ENCODE results near the gene IDNK. TPM values are rescaled to one million over a fixed set of nuclear protein-coding genes. Genes with fewer than 3 reads are reported as not detected.

Gene IDNK
- total RNA-seq, 1 experiment from 2014 or later: 10.9 TPM

- no peak overlapping the region for H3K4me3 Mint-ChIP-seq (ENCODE audit: unreplicated experiment)
- CTCF ChIA-PET: interaction anchor here (2.0 to 2.4 kb wide), 2 partner anchors 24 to 28 kb away, joined by 6 to 7 read pairs; no protein-coding TSS in a partner anchor
- BruUV-seq (replicated peaks): no TSS peak
Observed at GRCh38 chr9:83625178-83625577, 2.2 kb downstream of the IDNK start.

GRCh38 chr9:83628540-83628939, 5.6 kb downstream of the IDNK start:
- intact Hi-C loops (cut with micrococcal nuclease): no loop called here
- no peak overlapping the region for H3K4me3 Mint-ChIP-seq (ENCODE audit: unreplicated experiment)
- peaks cover 32% of the 10 kb centered on the region for H3K36me3 Mint-ChIP-seq (ENCODE audit: insufficient read depth, unreplicated experiment)
- ChIA-PET POLR2A (interaction anchor here (0.6 kb wide), 1 partner anchor 336 kb away, joined by 3 read pairs; no protein-coding TSS in a partner anchor), CTCF (interaction anchor here (0.5 to 1.5 kb wide), 4 partner anchors 8 to 715 kb away, joined by 3 to 6 read pairs (median 4); no protein-coding TSS in a partner anchor)
- BruUV-seq (replicated peaks): no TSS peak
- TF ChIP-seq, protein P1, sequence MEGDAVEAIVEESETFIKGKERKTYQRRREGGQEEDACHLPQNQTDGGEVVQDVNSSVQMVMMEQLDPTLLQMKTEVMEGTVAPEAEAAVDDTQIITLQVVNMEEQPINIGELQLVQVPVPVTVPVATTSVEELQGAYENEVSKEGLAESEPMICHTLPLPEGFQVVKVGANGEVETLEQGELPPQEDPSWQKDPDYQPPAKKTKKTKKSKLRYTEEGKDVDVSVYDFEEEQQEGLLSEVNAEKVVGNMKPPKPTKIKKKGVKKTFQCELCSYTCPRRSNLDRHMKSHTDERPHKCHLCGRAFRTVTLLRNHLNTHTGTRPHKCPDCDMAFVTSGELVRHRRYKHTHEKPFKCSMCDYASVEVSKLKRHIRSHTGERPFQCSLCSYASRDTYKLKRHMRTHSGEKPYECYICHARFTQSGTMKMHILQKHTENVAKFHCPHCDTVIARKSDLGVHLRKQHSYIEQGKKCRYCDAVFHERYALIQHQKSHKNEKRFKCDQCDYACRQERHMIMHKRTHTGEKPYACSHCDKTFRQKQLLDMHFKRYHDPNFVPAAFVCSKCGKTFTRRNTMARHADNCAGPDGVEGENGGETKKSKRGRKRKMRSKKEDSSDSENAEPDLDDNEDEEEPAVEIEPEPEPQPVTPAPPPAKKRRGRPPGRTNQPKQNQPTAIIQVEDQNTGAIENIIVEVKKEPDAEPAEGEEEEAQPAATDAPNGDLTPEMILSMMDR (IDR thresholded peaks at IDR 0.05; ENCODE audit: unreplicated experiment): no peak
- no peaks in the 10 kb centered on the region for H3K27me3 Mint-ChIP-seq (ENCODE audit: insufficient read depth, unreplicated experiment)
- DNase-seq (ENCODE audit: unreplicated experiment): no peak
- H3K9me3 Mint-ChIP-seq (ENCODE audit: unreplicated experiment): no peaks in the 10 kb centered on the region
- peaks cover 8% of the 10 kb centered on the region for H3K4me1 Mint-ChIP-seq (ENCODE audit: insufficient read depth, unreplicated experiment)
- no peak overlapping the region for H3K27ac Mint-ChIP-seq (ENCODE audit: low read depth, unreplicated experiment)

More at GRCh38 chr9:83625178-83625577, 2.2 kb downstream of the IDNK start:
- TF ChIP-seq, protein P1 (IDR thresholded peaks at IDR 0.05; ENCODE audit: unreplicated experiment): no peak
- H3K36me3 Mint-ChIP-seq (ENCODE audit: insufficient read depth, unreplicated experiment): peaks cover 32% of the 10 kb centered on the region
- intact Hi-C loops (cut with micrococcal nuclease): no loop called here
- DNase-seq (ENCODE audit: unreplicated experiment): no peak
- H3K4me1 Mint-ChIP-seq (ENCODE audit: insufficient read depth, unreplicated experiment): peaks cover 8% of the 10 kb centered on the region
- POLR2A ChIA-PET: interaction anchor here (0.7 kb wide), 1 partner anchor 1647 kb away, joined by 3 read pairs; no protein-coding TSS in a partner anchor
- no peak overlapping the region for H3K27ac Mint-ChIP-seq (ENCODE audit: low read depth, unreplicated experiment)
- no peaks in the 10 kb centered on the region for H3K9me3 Mint-ChIP-seq (ENCODE audit: unreplicated experiment)
- H3K27me3 Mint-ChIP-seq (ENCODE audit: insufficient read depth, unreplicated experiment): no peaks in the 10 kb centered on the region

DNA sequence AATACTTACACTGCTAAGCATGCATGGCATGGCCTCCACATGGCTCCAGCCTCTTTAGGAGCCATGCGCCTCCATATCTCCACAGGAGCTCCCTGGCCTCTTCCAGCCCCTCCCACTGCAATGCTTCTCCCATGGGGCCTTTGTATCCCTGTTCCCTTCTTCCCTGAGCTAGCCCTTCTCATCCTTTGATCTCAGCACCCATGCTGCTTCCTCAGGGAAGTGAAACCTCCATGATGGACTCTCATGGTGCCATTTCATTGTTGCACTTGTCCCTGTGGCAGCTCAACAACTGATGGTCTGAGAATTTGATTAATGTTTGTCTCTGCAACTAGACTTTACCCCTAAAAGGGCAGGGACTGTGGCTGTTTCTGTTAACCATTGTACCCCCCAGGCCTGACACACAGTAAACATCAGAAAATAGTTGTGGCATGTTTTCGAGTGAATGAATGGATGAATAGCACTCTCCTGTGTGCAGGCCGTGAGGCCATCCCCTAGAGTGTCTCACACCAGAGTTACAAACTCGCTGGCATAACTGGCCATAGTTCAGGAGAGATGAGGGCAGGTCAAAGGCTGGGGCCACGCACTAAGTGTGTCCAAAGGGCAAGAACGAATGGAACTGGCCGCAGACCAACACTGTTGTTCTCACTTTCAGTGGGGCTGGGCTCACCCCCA, 6.6 kb downstream of the IDNK start:
- ChIA-PET POLR2A (no interaction called here), CTCF (interaction anchor here (0.6 to 1.5 kb wide), 5 partner anchors 9 to 431 kb away, joined by 3 to 6 read pairs (median 3); no protein-coding TSS in a partner anchor)
- intact Hi-C loops (cut with micrococcal nuclease): no loop called here
- no peaks in the 10 kb centered on the region for H3K9me3 Mint-ChIP-seq (ENCODE audit: unreplicated experiment)
- no peak for DNase-seq (ENCODE audit: unreplicated experiment)
- H3K27me3 Mint-ChIP-seq (ENCODE audit: insufficient read depth, unreplicated experiment): no peaks in the 10 kb centered on the region
- H3K4me1 Mint-ChIP-seq (ENCODE audit: insufficient read depth, unreplicated experiment): peaks cover under 1% of the 10 kb centered on the region
- TF ChIP-seq, protein P1 (IDR thresholded peaks at IDR 0.05; ENCODE audit: unreplicated experiment): no peak
- no TSS peak for BruUV-seq (replicated peaks)
- H3K27ac Mint-ChIP-seq (ENCODE audit: low read depth, unreplicated experiment): no peak overlapping the region
- H3K4me3 Mint-ChIP-seq (ENCODE audit: unreplicated experiment): no peak overlapping the region
- peaks cover 32% of the 10 kb centered on the region for H3K36me3 Mint-ChIP-seq (ENCODE audit: insufficient read depth, unreplicated experiment)

DNA sequence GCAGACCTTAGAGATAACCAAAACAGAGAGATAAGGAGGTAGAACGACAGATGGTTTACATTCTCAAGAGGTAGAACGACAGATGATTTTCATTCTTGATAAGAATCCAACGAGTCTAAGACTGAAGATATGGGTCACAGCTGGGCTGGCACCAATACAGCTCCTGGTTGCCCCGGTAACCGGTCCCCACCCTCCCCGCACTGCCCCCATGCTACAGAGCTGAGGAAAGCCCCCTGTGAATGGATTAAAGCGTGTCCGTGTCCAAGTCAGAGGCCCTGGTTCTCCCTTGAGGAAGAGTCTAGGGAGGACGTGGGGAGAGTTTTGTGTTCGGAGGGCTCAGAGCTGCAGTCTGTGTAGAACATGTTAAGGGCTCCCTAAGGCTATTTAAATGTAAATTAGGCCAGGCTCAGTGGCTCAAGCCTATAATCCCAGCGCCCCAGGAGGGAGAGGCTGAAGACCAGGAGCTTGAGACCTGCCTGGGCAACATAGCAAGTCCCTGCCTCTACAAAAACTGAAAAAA, 8.1 kb downstream of the IDNK start:
- no TSS peak for BruUV-seq (replicated peaks)
- Mint-ChIP-seq H3K27ac (ENCODE audit: low read depth, unreplicated experiment) (no peak overlapping the region), H3K4me1 (ENCODE audit: insufficient read depth, unreplicated experiment) (no peaks in the 10 kb centered on the region), H3K27me3 (ENCODE audit: insufficient read depth, unreplicated experiment) (no peaks in the 10 kb centered on the region), H3K36me3 (ENCODE audit: insufficient read depth, unreplicated experiment) (peaks cover 24% of the 10 kb centered on the region), H3K4me3 (ENCODE audit: unreplicated experiment) (no peak overlapping the region), H3K9me3 (ENCODE audit: unreplicated experiment) (no peaks in the 10 kb centered on the region)
- TF ChIP-seq, protein P1 (IDR thresholded peaks at IDR 0.05; ENCODE audit: unreplicated experiment): no peak
- ChIA-PET CTCF (interaction anchor here (0.8 to 1.6 kb wide), 4 partner anchors 10 to 297 kb away, joined by 3 to 7 read pairs (median 4); no protein-coding TSS in a partner anchor), POLR2A (interaction anchor here (0.6 to 1.0 kb wide), 3 partner anchors 77 to 508 kb away, joined by 3 read pairs; partner anchors contain the start of gene UBQLN1)
- intact Hi-C loops (cut with micrococcal nuclease): no loop called here
- no peak for DNase-seq (ENCODE audit: unreplicated experiment)
